Measurements from ENCODE around the gene PAK2. TPM values are rescaled to one million over a fixed set of nuclear protein-coding genes. Genes with fewer than 3 reads are reported as not detected.

Gene PAK2
- total and polyA plus RNA-seq, 9 of the 15 experiments (the other 6 are each of a cell fraction or from before 2014, with no cell fraction given), result 13.2 to 72.4 (median 35.7) TPM

GRCh38 chr3:196867507-196868296 lies 128.0 kb downstream of the PAK2 start, which contains the start of gene SENP5 (continued):
- TF ChIP-seq MLX (CRISPR knock-in tag; conservative IDR thresholded peaks at IDR 0.05), result no peak
- TF ChIP-seq HMGN3 (IDR thresholded peaks at IDR 0.05; ENCODE audit: borderline replicate concordance, extremely low read depth, insufficient read length, low read depth, low read length), result peak; percentile 37
- no peak for TF ChIP-seq ZNF699 (CRISPR knock-in tag; IDR thresholded peaks at IDR 0.05; ENCODE audit: insufficient replicate concordance)
- no peak for TF ChIP-seq RBM39 (optimal IDR thresholded peaks at IDR 0.05; ENCODE audit: low read depth, low read length)
- no peak for TF ChIP-seq BCOR (IDR thresholded peaks at IDR 0.05)
- no peak for TF ChIP-seq HMG20A (CRISPR knock-in tag; conservative IDR thresholded peaks at IDR 0.05)
- TF ChIP-seq KAT7 (CRISPR knock-in tag; IDR thresholded peaks at IDR 0.05; ENCODE audit: borderline replicate concordance), result no peak; the same call in 1 of the 2 replicates
- TF ChIP-seq CREB3 (tag; conservative IDR thresholded peaks at IDR 0.05; ENCODE audit: low read depth), result no peak
- no peak for TF ChIP-seq CTCFL (IDR thresholded peaks at IDR 0.05; ENCODE audit: borderline replicate concordance, insufficient read depth, low read depth, low read length, poor library complexity, severe bottlenecking)
- TF ChIP-seq C11orf30 (IDR thresholded peaks at IDR 0.05; ENCODE audit: low read depth), result peak; percentile 90
- no peak for TF ChIP-seq ZNF764 (CRISPR knock-in tag; IDR thresholded peaks at IDR 0.05; ENCODE audit: low read depth)
- TF ChIP-seq HINFP (tag; conservative IDR thresholded peaks at IDR 0.05; ENCODE audit: low read depth), result no peak
- TF ChIP-seq KAT8 (IDR thresholded peaks at IDR 0.05; ENCODE audit: low read depth), result no peak
- no peak for TF ChIP-seq MLLT1 (IDR thresholded peaks at IDR 0.05)
- TF ChIP-seq ZNF224 (CRISPR knock-in tag; IDR thresholded peaks at IDR 0.05), result no peak
- no peak for TF ChIP-seq HBP1 (CRISPR knock-in tag; IDR thresholded peaks at IDR 0.05)
- no peak for TF ChIP-seq PYGO2 (tag; IDR thresholded peaks at IDR 0.05)
